Measurements from ENCODE around the gene GRB7.
"Not testable (repeated sequence)": the region's sequence is repeated elsewhere in the genome, so short reads cannot be mapped to it uniquely, and the experiment has no call there.

Gene GRB7

GRCh38 chr17:39756380-39757079 is 18.8 kb downstream of the GRB7 start:
- Histone ChIP-seq H3K36me3 (ENCODE audit: control insufficient read depth in 1 of 2, insufficient read depth in 2 of 2, low read length in 2 of 2) (no peaks in the 10 kb centered on the region), H3K9ac (ENCODE audit: low read depth in 1 of 2, low read length in 2 of 2) (no peak overlapping the region), H3K27ac (ENCODE audit: low read depth, low read length) (no peak overlapping the region), H3K27me3 (ENCODE audit: control insufficient read depth in 1 of 2, insufficient read depth in 2 of 2, low read length in 2 of 2) (no peaks in the 10 kb centered on the region), H3K9me3 (ENCODE audit: control insufficient read depth in 1 of 2, low read length in 2 of 2) (no peaks in the 10 kb centered on the region), H3K4me3 (ENCODE audit: low read depth in 1 of 2, low read length in 2 of 2) (no peak overlapping the region), H3K4me1 (ENCODE audit: control insufficient read depth in 1 of 2, insufficient read depth in 2 of 2, low read length in 2 of 2) (peaks cover 29 to 34% of the 10 kb centered on the region in 2 donors)

- no peak overlapping the region for H3K4me3 ChIP-seq (ENCODE audit: low read depth in 1 of 2, low read length in 2 of 2)
- H3K9ac ChIP-seq (ENCODE audit: low read depth in 1 of 2, low read length in 2 of 2): no peak overlapping the region
- H3K9me3 ChIP-seq (ENCODE audit: control insufficient read depth in 1 of 2, low read length in 2 of 2): no peaks in the 10 kb centered on the region
- H3K4me1 ChIP-seq (ENCODE audit: control insufficient read depth in 1 of 2, insufficient read depth in 2 of 2, low read length in 2 of 2): peaks cover 29 to 34% of the 10 kb centered on the region in 2 donors
- H3K36me3 ChIP-seq (ENCODE audit: control insufficient read depth in 1 of 2, insufficient read depth in 2 of 2, low read length in 2 of 2): no peaks in the 10 kb centered on the region
- H3K27ac ChIP-seq (ENCODE audit: low read depth, low read length): no peak overlapping the region
- no peaks in the 10 kb centered on the region for H3K27me3 ChIP-seq (ENCODE audit: control insufficient read depth in 1 of 2, insufficient read depth in 2 of 2, low read length in 2 of 2)
These were observed 19.5 kb downstream of the GRB7 start for GRCh38 chr17:39757176-39757662.

- Histone ChIP-seq H3K9me3 (ENCODE audit: control insufficient read depth in 1 of 2, low read length in 2 of 2) (no peaks in the 10 kb centered on the region), H3K9ac (ENCODE audit: low read depth in 1 of 2, low read length in 2 of 2) (peak overlapping the region in 1 of 2 donors; percentile 38), H3K27ac (ENCODE audit: low read depth, low read length) (no peak overlapping the region), H3K4me3 (ENCODE audit: low read depth in 1 of 2, low read length in 2 of 2) (no peak overlapping the region), H3K27me3 (ENCODE audit: control insufficient read depth in 1 of 2, insufficient read depth in 2 of 2, low read length in 2 of 2) (no peaks in the 10 kb centered on the region), H3K4me1 (ENCODE audit: control insufficient read depth in 1 of 2, insufficient read depth in 2 of 2, low read length in 2 of 2) (peaks cover 25 to 31% of the 10 kb centered on the region in 2 donors), H3K36me3 (ENCODE audit: control insufficient read depth in 1 of 2, insufficient read depth in 2 of 2, low read length in 2 of 2) (no peaks in the 10 kb centered on the region)
These were observed 20.5 kb downstream of the GRB7 start for GRCh38 chr17:39757931-39758873.

GRCh38 chr17:39759204-39759603 is 21.5 kb downstream of the GRB7 start:
- peaks cover 21 to 26% of the 10 kb centered on the region in 2 donors for H3K4me1 ChIP-seq (ENCODE audit: control insufficient read depth in 1 of 2, insufficient read depth in 2 of 2, low read length in 2 of 2)
- H3K27me3 ChIP-seq (ENCODE audit: control insufficient read depth in 1 of 2, insufficient read depth in 2 of 2, low read length in 2 of 2): no peaks in the 10 kb centered on the region
- no peaks in the 10 kb centered on the region for H3K36me3 ChIP-seq (ENCODE audit: control insufficient read depth in 1 of 2, insufficient read depth in 2 of 2, low read length in 2 of 2)
- H3K9me3 ChIP-seq (ENCODE audit: control insufficient read depth in 1 of 2, low read length in 2 of 2): no peaks in the 10 kb centered on the region
- no peak overlapping the region for H3K27ac ChIP-seq (ENCODE audit: low read depth, low read length)
- no peak overlapping the region for H3K4me3 ChIP-seq (ENCODE audit: low read depth in 1 of 2, low read length in 2 of 2)
- no peak overlapping the region for H3K9ac ChIP-seq (ENCODE audit: low read depth in 1 of 2, low read length in 2 of 2)

- Histone ChIP-seq H3K9ac (ENCODE audit: low read depth in 1 of 2, low read length in 2 of 2) (no peak overlapping the region), H3K4me3 (ENCODE audit: low read depth in 1 of 2, low read length in 2 of 2) (no peak overlapping the region), H3K36me3 (ENCODE audit: control insufficient read depth in 1 of 2, insufficient read depth in 2 of 2, low read length in 2 of 2) (peaks cover 0 to 3% of the 10 kb centered on the region in 2 donors), H3K27ac (ENCODE audit: low read depth, low read length) (no peak overlapping the region), H3K27me3 (ENCODE audit: control insufficient read depth in 1 of 2, insufficient read depth in 2 of 2, low read length in 2 of 2) (peaks cover 0 to 6% of the 10 kb centered on the region in 2 donors), H3K4me1 (ENCODE audit: control insufficient read depth in 1 of 2, insufficient read depth in 2 of 2, low read length in 2 of 2) (peaks cover 17 to 20% of the 10 kb centered on the region in 2 donors), H3K9me3 (ENCODE audit: control insufficient read depth in 1 of 2, low read length in 2 of 2) (no peaks in the 10 kb centered on the region)
These were observed 24.2 kb downstream of the GRB7 start for GRCh38 chr17:39761861-39762496.

GRCh38 chr17:39763051-39763820 is 25.5 kb downstream of the GRB7 start:
- Histone ChIP-seq H3K9ac (ENCODE audit: low read depth in 1 of 2, low read length in 2 of 2) (no peak overlapping the region), H3K27me3 (ENCODE audit: control insufficient read depth in 1 of 2, insufficient read depth in 2 of 2, low read length in 2 of 2) (peaks cover 0 to 6% of the 10 kb centered on the region in 2 donors), H3K4me1 (ENCODE audit: control insufficient read depth in 1 of 2, insufficient read depth in 2 of 2, low read length in 2 of 2) (peaks cover 4 to 8% of the 10 kb centered on the region in 2 donors), H3K9me3 (ENCODE audit: control insufficient read depth in 1 of 2, low read length in 2 of 2) (no peaks in the 10 kb centered on the region), H3K27ac (ENCODE audit: low read depth, low read length) (no peak overlapping the region), H3K4me3 (ENCODE audit: low read depth in 1 of 2, low read length in 2 of 2) (no peak overlapping the region), H3K36me3 (ENCODE audit: control insufficient read depth in 1 of 2, insufficient read depth in 2 of 2, low read length in 2 of 2) (peaks cover 0 to 3% of the 10 kb centered on the region in 2 donors)

GRCh38 chr17:39764171-39764570 is 26.4 kb downstream of the GRB7 start:
- H3K27ac ChIP-seq (ENCODE audit: low read depth, low read length); H3K9me3 ChIP-seq (ENCODE audit: control insufficient read depth in 1 of 2, low read length in 2 of 2); H3K9ac ChIP-seq (ENCODE audit: low read depth in 1 of 2, low read length in 2 of 2); H3K4me3 ChIP-seq (ENCODE audit: low read depth in 1 of 2, low read length in 2 of 2); H3K27me3 ChIP-seq (ENCODE audit: control insufficient read depth in 1 of 2, insufficient read depth in 2 of 2, low read length in 2 of 2); H3K36me3 ChIP-seq (ENCODE audit: control insufficient read depth in 1 of 2, insufficient read depth in 2 of 2, low read length in 2 of 2): not testable (repeated sequence)
- peaks cover 3 to 10% of the 10 kb centered on the region in 2 donors for H3K4me1 ChIP-seq (ENCODE audit: control insufficient read depth in 1 of 2, insufficient read depth in 2 of 2, low read length in 2 of 2)

- Histone ChIP-seq H3K4me3 (ENCODE audit: low read depth in 1 of 2, low read length in 2 of 2) (no peak overlapping the region), H3K36me3 (ENCODE audit: control insufficient read depth in 1 of 2, insufficient read depth in 2 of 2, low read length in 2 of 2) (peaks cover 0 to 3% of the 10 kb centered on the region in 2 donors), H3K27me3 (ENCODE audit: control insufficient read depth in 1 of 2, insufficient read depth in 2 of 2, low read length in 2 of 2) (peaks cover 0 to 6% of the 10 kb centered on the region in 2 donors), H3K27ac (ENCODE audit: low read depth, low read length) (no peak overlapping the region), H3K9ac (ENCODE audit: low read depth in 1 of 2, low read length in 2 of 2) (no peak overlapping the region), H3K9me3 (ENCODE audit: control insufficient read depth in 1 of 2, low read length in 2 of 2) (no peaks in the 10 kb centered on the region), H3K4me1 (ENCODE audit: control insufficient read depth in 1 of 2, insufficient read depth in 2 of 2, low read length in 2 of 2) (peaks cover 10% of the 10 kb centered on the region in 2 donors)
These were observed 27.4 kb downstream of the GRB7 start for GRCh38 chr17:39765175-39765574.

GRCh38 chr17:39765766-39766165 is 28.0 kb downstream of the GRB7 start:
- peaks cover 0 to 6% of the 10 kb centered on the region in 2 donors for H3K27me3 ChIP-seq (ENCODE audit: control insufficient read depth in 1 of 2, insufficient read depth in 2 of 2, low read length in 2 of 2)
- no peaks in the 10 kb centered on the region for H3K9me3 ChIP-seq (ENCODE audit: control insufficient read depth in 1 of 2, low read length in 2 of 2)
- H3K4me1 ChIP-seq (ENCODE audit: control insufficient read depth in 1 of 2, insufficient read depth in 2 of 2, low read length in 2 of 2): peaks cover 10 to 13% of the 10 kb centered on the region in 2 donors
- no peak overlapping the region for H3K4me3 ChIP-seq (ENCODE audit: low read depth in 1 of 2, low read length in 2 of 2)
- H3K36me3 ChIP-seq (ENCODE audit: control insufficient read depth in 1 of 2, insufficient read depth in 2 of 2, low read length in 2 of 2): peaks cover 0 to 3% of the 10 kb centered on the region in 2 donors
- H3K9ac ChIP-seq (ENCODE audit: low read depth in 1 of 2, low read length in 2 of 2): no peak overlapping the region
- H3K27ac ChIP-seq (ENCODE audit: low read depth, low read length): no peak overlapping the region

Data from duodenal mucosa (tissue), 2 donors.